HG02970 (cell line): Measurements from ENCODE around the gene CTDSPL.
"Not testable (repeated sequence)": the region's sequence is repeated elsewhere in the genome, so short reads cannot be mapped to it uniquely, and the experiment has no call there.

Experiments used
- ATAC-seq: cut with Tn5 transposase; IDR thresholded peaks from one replicate; pipeline ENCODE4 v1.9.1; 2021; ENCODE audit warnings: mild to moderate bottlenecking, moderate library complexity, moderate number of reproducible peaks; ENCODE audit not compliant: unreplicated experiment, low FRiP score

The CTDSPL gene

GRCh38 chr3:37982331-37982730 is 120.7 kb downstream of the CTDSPL start:
- ATAC-seq = no peak

DNA sequence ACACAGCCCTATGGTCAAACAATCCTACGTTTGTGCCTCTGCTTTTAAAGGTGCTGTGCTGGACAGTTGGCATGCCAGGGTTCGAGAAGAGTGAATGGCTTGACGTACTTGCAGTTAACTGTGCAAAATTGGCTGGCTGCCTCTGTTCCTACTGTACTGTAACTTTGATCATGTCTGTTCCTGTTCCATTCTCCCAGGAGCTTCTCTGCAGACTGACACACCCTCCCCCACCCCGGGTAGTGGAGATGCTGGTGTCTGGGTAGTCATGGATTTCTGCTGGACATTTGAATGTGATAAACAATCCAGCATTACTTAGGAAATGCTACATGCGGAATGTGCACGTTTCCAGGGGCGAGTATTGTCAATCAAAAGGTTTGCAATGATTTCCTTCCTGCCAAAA is 122.4 kb downstream of the CTDSPL start:
- ATAC-seq = no peak

DNA sequence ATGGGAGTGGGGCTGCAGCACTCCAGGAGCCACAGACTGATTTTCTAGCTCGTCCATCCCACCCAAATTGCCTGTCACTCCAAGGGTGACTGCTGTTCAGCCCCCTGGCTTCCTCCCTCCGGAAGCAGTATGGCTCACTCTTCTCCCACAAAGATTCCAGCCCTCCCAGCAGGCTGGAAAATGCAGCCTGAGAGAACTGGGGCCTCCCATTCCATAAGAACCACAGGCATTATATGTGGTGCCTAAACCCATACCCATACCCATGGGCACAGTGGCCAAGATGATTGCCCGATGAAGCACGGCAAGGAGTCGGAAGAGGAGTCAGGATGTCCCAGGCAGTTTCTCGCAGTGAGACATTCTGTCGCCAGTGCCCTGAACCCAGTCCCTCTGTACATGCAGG is 122.9 kb downstream of the CTDSPL start:
- ATAC-seq = no peak

DNA sequence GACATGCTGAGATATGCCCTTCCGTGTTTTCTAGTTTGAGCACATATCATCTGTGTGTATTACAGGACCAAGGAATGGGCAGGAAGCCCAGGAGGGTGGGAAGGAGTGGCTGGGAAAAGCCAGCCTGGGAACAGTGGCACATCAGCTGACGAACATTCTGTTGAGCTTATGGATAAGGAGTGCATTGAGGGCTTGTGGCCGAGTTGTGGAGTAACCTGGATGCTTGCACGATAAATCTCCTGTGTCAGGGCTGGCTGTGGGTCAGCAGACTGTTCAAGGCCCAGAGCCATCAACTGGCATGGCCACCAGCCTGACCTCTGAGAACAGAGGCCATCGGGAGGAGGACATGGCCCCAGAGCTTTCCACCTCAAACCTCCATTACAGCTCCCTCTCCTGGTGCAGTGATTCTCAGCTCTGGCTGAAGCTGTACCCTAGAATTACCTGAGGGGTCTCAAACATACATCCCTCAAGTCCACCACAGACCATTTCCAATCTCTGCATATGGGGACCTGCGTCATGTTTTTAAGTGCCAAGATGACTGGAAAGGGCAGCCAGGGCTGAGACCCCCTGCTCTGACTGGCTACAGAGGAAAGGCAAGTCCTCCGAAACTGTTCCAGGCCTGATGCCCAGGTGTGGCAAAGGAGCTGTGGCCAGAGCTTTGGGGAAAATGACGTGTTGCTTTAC is 124.1 kb downstream of the CTDSPL start:
- ATAC-seq = no peak

- no peak for ATAC-seq
These were observed 125.0 kb downstream of the CTDSPL start for GRCh38 chr3:37986479-37987314.

DNA sequence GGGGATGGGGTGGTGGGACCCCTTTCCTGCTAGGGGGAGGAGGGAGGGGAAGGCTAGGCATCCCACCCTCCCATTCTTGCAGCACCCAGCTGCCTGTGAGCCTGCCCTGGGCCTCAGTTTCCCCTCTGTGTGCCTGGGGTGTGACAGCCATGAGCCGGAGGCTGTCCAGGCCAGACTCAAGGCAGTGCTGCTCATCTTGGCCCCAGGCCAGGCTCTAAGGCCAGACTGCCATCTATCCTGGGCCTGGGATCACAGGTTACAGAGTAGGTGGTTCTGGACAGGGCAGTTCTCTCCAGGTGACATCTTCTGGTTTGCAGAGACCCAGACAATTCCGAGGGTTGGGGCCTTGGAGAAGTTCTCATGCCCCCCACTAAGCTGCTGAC is 125.6 kb downstream of the CTDSPL start:
- no peak for ATAC-seq

GRCh38 chr3:37987751-37988179 is 126.1 kb downstream of the CTDSPL start:
- no peak for ATAC-seq

- ATAC-seq = not testable (repeated sequence)
These were observed 126.7 kb downstream of the CTDSPL start for GRCh38 chr3:37988376-37988775.

- ATAC-seq = no peak
These were observed 127.3 kb downstream of the CTDSPL start for GRCh38 chr3:37988931-37989525.

DNA sequence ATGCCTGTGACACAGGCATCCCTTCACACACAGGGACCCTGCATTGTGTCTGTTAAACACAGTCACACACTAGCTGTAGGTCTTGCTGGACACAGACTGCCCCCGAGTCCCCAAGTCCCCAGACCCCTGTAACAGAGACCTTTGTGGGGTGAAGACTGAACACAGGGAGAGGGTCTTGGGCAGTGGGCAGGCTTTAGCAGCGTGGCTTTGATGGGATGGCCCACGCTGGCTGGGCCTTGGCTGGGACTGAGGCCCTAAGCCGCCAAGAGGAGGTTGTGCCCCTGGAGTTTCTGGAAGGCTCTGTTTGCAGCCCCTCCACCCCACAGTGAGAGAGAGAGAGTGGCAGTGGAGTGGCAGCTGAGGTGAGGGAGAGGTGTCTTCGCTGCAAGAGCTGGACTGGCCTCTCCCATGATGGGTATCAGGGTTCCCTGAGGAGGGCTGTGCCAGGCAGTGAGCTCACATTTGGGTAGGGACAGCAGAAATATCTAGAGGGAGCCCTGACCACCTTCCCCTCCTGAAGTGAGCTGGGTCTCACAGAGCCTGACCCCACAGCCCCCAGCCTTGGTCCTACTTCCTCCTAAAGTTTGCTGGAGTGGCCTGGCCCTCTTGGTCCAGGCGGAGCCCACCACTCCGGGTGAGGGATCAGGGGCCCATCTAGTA is 128.3 kb downstream of the CTDSPL start:
- no peak for ATAC-seq

GRCh38 chr3:37990527-37990926 is 128.8 kb downstream of the CTDSPL start, which contains the start of gene VILL:
Gene VILL (plus strand): TSS chr3:37990786. CDS start chr3:37993673, 2,887 bp downstream.
- ATAC-seq = no peak

- ATAC-seq = no peak
These were observed 129.4 kb downstream of the CTDSPL start for GRCh38 chr3:37991109-37991508.

DNA sequence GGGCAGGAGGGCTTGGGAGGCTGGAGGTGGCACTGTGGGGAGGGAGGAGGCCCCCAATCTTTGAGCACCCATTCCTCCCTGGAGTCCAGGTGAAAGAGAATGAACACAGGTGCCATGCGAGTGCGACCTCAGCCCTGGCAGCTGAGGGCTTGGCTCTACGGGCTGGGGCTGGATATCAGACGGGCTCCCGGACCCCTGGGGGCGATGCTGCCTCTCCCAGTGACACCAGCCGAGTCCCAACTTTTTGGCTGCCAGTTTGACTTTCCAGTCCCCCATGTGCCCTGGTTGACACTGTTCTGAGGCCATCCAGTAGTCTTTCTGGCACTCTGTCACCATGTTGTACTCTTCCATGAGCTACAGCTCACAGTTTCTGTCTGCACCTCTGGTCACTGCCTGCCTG is 130.1 kb downstream of the CTDSPL start:
- ATAC-seq = no peak

- no peak for ATAC-seq
These were observed 130.8 kb downstream of the CTDSPL start for GRCh38 chr3:37992271-37993066.

- ATAC-seq = no peak
These were observed 131.4 kb downstream of the CTDSPL start for GRCh38 chr3:37993067-37993455.

DNA sequence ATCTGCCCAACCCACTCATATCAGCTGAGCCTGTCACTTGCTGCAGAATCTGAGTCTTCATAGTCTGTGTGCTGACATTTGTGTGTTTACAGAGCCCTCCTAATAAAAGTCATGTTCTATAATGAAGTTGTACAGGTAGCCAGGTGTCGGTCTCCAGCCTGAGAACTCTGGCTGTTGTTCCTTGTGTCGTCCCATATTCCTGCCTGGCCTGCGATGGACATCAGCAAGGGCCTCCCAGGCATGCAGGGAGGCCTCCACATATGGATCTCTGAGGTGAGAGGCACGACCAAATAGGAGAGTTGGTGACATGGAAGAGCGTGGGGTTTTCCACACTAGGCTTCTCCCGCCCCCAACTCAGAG is 131.8 kb downstream of the CTDSPL start:
- no peak for ATAC-seq

- no peak for ATAC-seq
These were observed 132.3 kb downstream of the CTDSPL start for GRCh38 chr3:37993820-37994638.

DNA sequence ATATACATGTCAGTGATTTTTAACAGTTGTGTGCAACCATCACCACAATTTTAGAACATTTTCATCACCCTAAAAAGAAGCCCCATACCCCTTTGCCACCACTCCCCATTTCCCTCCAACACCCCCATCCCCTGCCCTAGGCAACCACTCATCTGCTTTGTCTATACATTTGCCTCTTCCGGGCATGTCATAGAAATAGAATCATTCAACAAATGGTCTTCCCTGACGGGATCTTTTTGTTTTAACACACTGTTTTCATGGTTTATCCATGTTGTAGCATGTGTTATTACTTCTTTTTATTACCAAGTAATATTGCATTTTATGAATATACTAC is 132.9 kb downstream of the CTDSPL start:
- no peak for ATAC-seq
